SH-SY5Y (cell line): Measurements from ENCODE around the gene INPP5B.

ENCODE experiments used
- GATA2 ChIP-seq: IDR thresholded peaks from 2 replicates; pipeline ENCODE4 v1.6.1; 2011; ENCODE audit warnings: mild to moderate bottlenecking, low read depth, low read length
- GATA3 ChIP-seq: IDR thresholded peaks from 2 replicates; pipeline ENCODE4 v1.6.1; 2011; ENCODE audit warnings: low read depth, mild to moderate bottlenecking, low read length, moderate library complexity

INPP5B gene

GRCh38 chr1:37930246-37931101 lies 16.4 kb downstream of the INPP5B start:
- TF ChIP-seq GATA2 = no peak
- no peak for TF ChIP-seq GATA3

DNA sequence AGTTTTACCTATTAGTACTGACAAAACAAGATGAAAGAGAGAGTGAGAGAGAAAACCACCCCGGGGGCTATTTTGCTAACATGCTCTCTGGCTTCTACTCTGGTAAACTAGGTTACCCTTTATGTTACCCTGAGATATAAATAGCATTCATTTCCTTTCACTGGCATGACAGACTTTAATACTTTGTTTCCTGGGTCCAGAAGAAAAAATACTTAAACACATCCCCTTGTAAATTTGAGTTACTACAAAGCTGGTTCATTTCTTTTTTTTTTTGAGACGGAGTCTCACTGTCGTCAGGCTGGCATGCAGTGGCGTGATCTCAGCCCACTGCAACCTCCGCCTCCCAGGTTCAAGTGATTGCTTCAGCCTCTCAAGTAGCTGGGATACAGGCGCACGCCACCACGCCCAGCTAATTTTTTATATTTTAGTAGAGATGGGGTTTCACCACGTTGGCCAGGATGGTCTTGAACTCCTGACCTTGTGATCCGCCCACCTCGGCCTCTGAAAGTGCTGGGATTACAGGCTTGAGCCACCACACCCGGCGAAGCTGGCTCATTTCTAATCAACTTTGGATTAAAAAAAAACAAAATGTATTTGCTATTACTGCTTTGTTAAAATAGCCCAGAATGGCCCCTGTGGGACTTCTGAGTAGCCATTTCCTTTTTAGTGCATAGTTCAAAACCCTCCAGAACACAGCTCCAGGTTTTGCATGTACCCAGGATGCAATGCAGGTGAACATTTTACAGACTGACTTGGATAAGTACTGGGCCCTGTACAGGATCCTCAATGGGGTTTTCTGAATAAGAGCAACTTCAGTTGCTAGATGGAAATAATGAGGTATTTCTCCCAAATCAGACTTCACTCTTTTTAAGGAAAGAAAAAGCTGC lies 20.6 kb downstream of the INPP5B start:
- TF ChIP-seq GATA3 (no peak), GATA2 (no peak)

GRCh38 chr1:37925316-37925715 lies 21.5 kb downstream of the INPP5B start:
- TF ChIP-seq GATA2 = no peak
- no peak for TF ChIP-seq GATA3

DNA sequence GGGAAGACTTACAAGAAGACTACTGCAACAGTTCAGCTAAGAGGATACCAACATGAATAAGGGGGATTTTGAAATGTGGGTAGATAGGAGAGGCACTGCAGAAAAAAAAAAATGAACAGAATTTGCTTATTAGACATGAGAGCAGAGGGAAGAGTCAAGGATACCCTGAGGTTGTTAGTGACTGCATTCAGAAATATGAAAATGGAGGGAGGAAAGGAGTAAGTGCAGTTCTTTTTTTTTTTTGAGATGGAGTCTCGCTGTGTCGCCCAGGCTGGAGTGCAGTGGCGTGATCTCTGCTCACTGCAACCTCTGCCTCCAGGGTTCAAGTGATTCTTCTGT lies 23.3 kb downstream of the INPP5B start:
- no peak for TF ChIP-seq GATA2
- TF ChIP-seq GATA3 = no peak

GRCh38 chr1:37922767-37923550 lies 23.9 kb downstream of the INPP5B start:
- no peak for TF ChIP-seq GATA3
- no peak for TF ChIP-seq GATA2

- no peak for TF ChIP-seq GATA3
Observed at GRCh38 chr1:37919277-37919676, 27.6 kb downstream of the INPP5B start.

GRCh38 chr1:37915476-37916093 lies 31.3 kb downstream of the INPP5B start:
- no peak for TF ChIP-seq GATA2
- TF ChIP-seq GATA3 = no peak

GRCh38 chr1:37914719-37915475 lies 32.0 kb downstream of the INPP5B start:
- TF ChIP-seq GATA3 (no peak), GATA2 (no peak)

- TF ChIP-seq GATA3 = no peak
- TF ChIP-seq GATA2 = no peak
Observed at GRCh38 chr1:37905727-37906126, 41.1 kb downstream of the INPP5B start.

GRCh38 chr1:37902983-37903382 lies 43.9 kb downstream of the INPP5B start:
- no peak for TF ChIP-seq GATA2
- no peak for TF ChIP-seq GATA3

GRCh38 chr1:37901893-37902225 lies 45.0 kb downstream of the INPP5B start:
- TF ChIP-seq GATA2 = no peak
- TF ChIP-seq GATA3 = no peak

DNA sequence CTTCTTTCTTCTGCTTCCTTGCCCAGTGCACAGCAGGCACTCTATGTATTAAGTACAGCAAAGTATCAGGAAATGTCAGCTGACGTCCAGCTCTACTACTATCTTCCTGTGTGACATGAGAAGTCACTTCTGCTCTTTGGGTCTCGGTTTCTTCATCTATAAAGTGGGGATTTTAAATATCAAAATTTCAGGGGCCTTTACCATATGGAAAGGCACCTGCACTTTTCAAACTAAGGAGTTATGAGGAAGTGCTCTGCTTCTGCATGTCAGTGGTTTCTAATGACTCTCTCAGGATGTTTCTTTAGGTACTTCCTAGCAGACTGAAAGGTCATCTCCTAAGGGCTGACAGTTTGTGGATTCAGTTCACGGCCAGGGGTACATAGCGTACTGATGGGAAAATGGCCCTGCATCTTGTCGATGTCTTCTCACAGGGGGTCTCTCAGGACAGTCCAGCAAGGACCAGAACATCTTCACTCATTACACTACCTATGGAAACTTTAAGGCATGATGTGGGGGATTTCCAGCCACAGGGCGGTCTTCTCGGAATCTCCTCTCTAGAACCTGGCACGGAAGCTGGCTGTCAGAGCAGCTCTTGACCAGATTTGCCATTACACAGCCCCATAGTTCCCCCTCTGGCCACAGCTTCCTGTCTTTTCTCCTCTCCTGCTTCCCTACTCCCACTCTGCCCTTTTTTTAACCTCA lies 45.5 kb downstream of the INPP5B start:
- TF ChIP-seq GATA3 (no peak), GATA2 (no peak)

GRCh38 chr1:37893673-37894072 lies 53.2 kb downstream of the INPP5B start:
- no peak for TF ChIP-seq GATA3
- no peak for TF ChIP-seq GATA2
